CD4-positive, alpha-beta T cell treated with Interleukin-21 for 1 hour (primary cell): ENCODE measurements around the gene TMEM225B.
A peak's percentile ranks its signal among the peaks of the same experiment; 100 is the strongest.
"Not testable (repeated sequence)": the region's sequence is repeated elsewhere in the genome, so short reads cannot be mapped to it uniquely, and the experiment has no call there.

Experiments used
- DNase-seq: peaks from one replicate; pipeline ENCODE4 v3.0.0-alpha.2; 2020

Gene TMEM225B

GRCh38 chr7:99624484-99624883 lies 26.4 kb downstream of the TMEM225B start:
- DNase-seq, result peak; percentile 73

- DNase-seq, result no peak
Observed at GRCh38 chr7:99625321-99625720, 27.3 kb downstream of the TMEM225B start.

GRCh38 chr7:99625961-99626360 lies 27.9 kb downstream of the TMEM225B start:
- DNase-seq, result no peak

- no peak for DNase-seq
Observed at GRCh38 chr7:99626661-99627060, 28.6 kb downstream of the TMEM225B start.

GRCh38 chr7:99627513-99627912 lies 29.4 kb downstream of the TMEM225B start:
- DNase-seq, result no peak

- DNase-seq, result no peak
Observed at GRCh38 chr7:99628471-99629465, 30.7 kb downstream of the TMEM225B start.

- no peak for DNase-seq
Observed at GRCh38 chr7:99629643-99630042, 31.6 kb downstream of the TMEM225B start.

GRCh38 chr7:99631295-99632109 lies 33.4 kb downstream of the TMEM225B start:
- no peak for DNase-seq

GRCh38 chr7:99637414-99637813 lies 39.3 kb downstream of the TMEM225B start:
- DNase-seq, result not testable (repeated sequence)

- no peak for DNase-seq
Observed at GRCh38 chr7:99638731-99639130, 40.7 kb downstream of the TMEM225B start.

- DNase-seq, result no peak
Observed at GRCh38 chr7:99639267-99639666, 41.2 kb downstream of the TMEM225B start.

- DNase-seq, result no peak
Observed at GRCh38 chr7:99642027-99642426, 44.0 kb downstream of the TMEM225B start.

GRCh38 chr7:99643464-99643863 lies 45.4 kb downstream of the TMEM225B start:
- DNase-seq, result no peak

- DNase-seq, result no peak
Observed at GRCh38 chr7:99644431-99644830, 46.4 kb downstream of the TMEM225B start.

GRCh38 chr7:99645590-99645989 lies 47.5 kb downstream of the TMEM225B start:
- DNase-seq, result no peak

- no peak for DNase-seq
Observed at GRCh38 chr7:99648843-99649242, 50.8 kb downstream of the TMEM225B start.

- DNase-seq, result no peak
Observed at GRCh38 chr7:99651290-99651689, 53.2 kb downstream of the TMEM225B start.

GRCh38 chr7:99652671-99653070 lies 54.6 kb downstream of the TMEM225B start:
- no peak for DNase-seq

GRCh38 chr7:99653269-99653668 lies 55.2 kb downstream of the TMEM225B start:
- not testable (repeated sequence) for DNase-seq

GRCh38 chr7:99653754-99654153 lies 55.7 kb downstream of the TMEM225B start:
- no peak for DNase-seq

GRCh38 chr7:99654626-99655025 lies 56.6 kb downstream of the TMEM225B start:
- DNase-seq, result not testable (repeated sequence)

GRCh38 chr7:99657879-99658278 lies 59.8 kb downstream of the TMEM225B start:
- DNase-seq, result not testable (repeated sequence)
